SK-N-SH treated with all-trans-retinoic acid at 6 μM for 48 hours (cell line): ENCODE data around the gene PLCE1.

Source experiments
- ARNTL ChIP-seq: fragments of 450-650 bp; formaldehyde crosslinking; IDR thresholded peaks from 2 replicates; pipeline ENCODE4 v1.5.0; 2020; ENCODE audit warnings: low read depth, mild to moderate bottlenecking, moderate library complexity, borderline replicate concordance
- GLIS3 ChIP-seq: fragments of 250-450 bp; sonication (Bioruptor Pico); IDR thresholded peaks from 2 replicates; pipeline ENCODE4 v1.5.0; 2020; ENCODE audit warnings: mild to moderate bottlenecking, moderate library complexity
- OSR1 ChIP-seq: fragments of 250-450 bp; sonication (Bioruptor Pico); IDR thresholded peaks from 2 replicates; pipeline ENCODE4 v1.8.0; 2022; ENCODE audit warnings: moderate library complexity, mild to moderate bottlenecking, inconsistent platforms
- RARB ChIP-seq: fragments of 250-450 bp; sonication (Bioruptor Pico); IDR thresholded peaks from 2 replicates; pipeline ENCODE4 v1.8.0; 2021; ENCODE audit warnings: mild to moderate bottlenecking, moderate library complexity
- TCF4 ChIP-seq: fragments of 250-450 bp; sonication (Bioruptor Pico); IDR thresholded peaks from 2 replicates; pipeline ENCODE4 v1.8.0; 2021; ENCODE audit warnings: mild to moderate bottlenecking, moderate library complexity, borderline replicate concordance
- ZFP3 ChIP-seq: fragments of 250-450 bp; sonication (Bioruptor Pico); IDR thresholded peaks from 2 replicates; pipeline ENCODE4 v1.5.0; 2020; ENCODE audit warnings: mild to moderate bottlenecking, moderate library complexity
- ZFP30 ChIP-seq: fragments of 450-650 bp; formaldehyde crosslinking; IDR thresholded peaks from 2 replicates; pipeline ENCODE4 v1.5.0; 2022; ENCODE audit warnings: mild to moderate bottlenecking, moderate library complexity
- ZNF70 ChIP-seq: fragments of 450-650 bp; formaldehyde crosslinking; IDR thresholded peaks from 2 replicates; pipeline ENCODE4 v1.5.0; 2020; ENCODE audit warnings: mild to moderate bottlenecking, moderate library complexity
- TF ChIP-seq, protein P1 (sequence below): fragments of 250-450 bp; sonication (Bioruptor Pico); IDR thresholded peaks from 2 replicates; pipeline ENCODE4 v1.5.1; 2020; ENCODE audit warnings: low read depth, mild to moderate bottlenecking, moderate library complexity
- TF ChIP-seq, protein P2 (sequence below): fragments of 250-450 bp; sonication (Bioruptor Pico); IDR thresholded peaks from 2 replicates; pipeline ENCODE4 v1.5.1; 2021; ENCODE audit warnings: mild to moderate bottlenecking, moderate library complexity
- TF ChIP-seq, protein P3 (sequence below): fragments of 250-450 bp; sonication (Bioruptor Pico); IDR thresholded peaks from 2 replicates; pipeline ENCODE4 v1.8.0; 2020; ENCODE audit warnings: mild to moderate bottlenecking, moderate library complexity, borderline replicate concordance

DNA sequence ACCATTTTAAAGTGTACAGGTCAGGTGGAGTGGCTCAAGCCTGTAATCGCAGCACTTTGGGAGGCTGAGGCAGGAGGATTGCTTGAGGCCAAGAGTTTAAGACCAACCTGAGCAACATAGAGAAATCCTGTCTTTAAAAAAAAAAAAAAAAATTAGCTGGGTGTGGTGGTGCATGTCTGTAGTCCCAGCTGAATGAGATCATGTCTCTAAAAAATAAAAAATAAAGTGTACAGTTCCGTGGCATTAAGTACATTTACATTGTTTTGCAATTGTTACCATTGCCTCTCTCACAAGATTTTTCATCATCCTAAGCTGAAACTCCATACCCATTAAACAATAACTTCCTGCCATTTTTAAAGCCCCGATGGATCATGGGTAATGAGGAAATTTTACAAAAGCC, 20.6 kb downstream of the PLCE1 start:
- TF ChIP-seq, protein P1, sequence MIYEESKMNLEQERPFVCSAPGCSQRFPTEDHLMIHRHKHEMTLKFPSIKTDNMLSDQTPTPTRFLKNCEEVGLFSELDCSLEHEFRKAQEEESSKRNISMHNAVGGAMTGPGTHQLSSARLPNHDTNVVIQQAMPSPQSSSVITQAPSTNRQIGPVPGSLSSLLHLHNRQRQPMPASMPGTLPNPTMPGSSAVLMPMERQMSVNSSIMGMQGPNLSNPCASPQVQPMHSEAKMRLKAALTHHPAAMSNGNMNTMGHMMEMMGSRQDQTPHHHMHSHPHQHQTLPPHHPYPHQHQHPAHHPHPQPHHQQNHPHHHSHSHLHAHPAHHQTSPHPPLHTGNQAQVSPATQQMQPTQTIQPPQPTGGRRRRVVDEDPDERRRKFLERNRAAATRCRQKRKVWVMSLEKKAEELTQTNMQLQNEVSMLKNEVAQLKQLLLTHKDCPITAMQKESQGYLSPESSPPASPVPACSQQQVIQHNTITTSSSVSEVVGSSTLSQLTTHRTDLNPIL (CRISPR knock-in tag) = no peak
- TF ChIP-seq, protein P2, sequence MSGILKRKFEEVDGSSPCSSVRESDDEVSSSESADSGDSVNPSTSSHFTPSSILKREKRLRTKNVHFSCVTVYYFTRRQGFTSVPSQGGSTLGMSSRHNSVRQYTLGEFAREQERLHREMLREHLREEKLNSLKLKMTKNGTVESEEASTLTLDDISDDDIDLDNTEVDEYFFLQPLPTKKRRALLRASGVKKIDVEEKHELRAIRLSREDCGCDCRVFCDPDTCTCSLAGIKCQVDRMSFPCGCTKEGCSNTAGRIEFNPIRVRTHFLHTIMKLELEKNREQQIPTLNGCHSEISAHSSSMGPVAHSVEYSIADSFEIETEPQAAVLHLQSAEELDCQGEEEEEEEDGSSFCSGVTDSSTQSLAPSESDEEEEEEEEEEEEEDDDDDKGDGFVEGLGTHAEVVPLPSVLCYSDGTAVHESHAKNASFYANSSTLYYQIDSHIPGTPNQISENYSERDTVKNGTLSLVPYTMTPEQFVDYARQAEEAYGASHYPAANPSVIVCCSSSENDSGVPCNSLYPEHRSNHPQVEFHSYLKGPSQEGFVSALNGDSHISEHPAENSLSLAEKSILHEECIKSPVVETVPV = no peak
- TF ChIP-seq ARNTL (CRISPR knock-in tag) (no peak), TCF4 (CRISPR knock-in tag) (no peak), OSR1 (no peak), ZNF70 (CRISPR knock-in tag) (no peak), GLIS3 (CRISPR knock-in tag) (no peak), ZFP30 (CRISPR knock-in tag) (no peak), RARB (no peak), ZFP3 (CRISPR knock-in tag) (no peak)
- TF ChIP-seq, protein P3, sequence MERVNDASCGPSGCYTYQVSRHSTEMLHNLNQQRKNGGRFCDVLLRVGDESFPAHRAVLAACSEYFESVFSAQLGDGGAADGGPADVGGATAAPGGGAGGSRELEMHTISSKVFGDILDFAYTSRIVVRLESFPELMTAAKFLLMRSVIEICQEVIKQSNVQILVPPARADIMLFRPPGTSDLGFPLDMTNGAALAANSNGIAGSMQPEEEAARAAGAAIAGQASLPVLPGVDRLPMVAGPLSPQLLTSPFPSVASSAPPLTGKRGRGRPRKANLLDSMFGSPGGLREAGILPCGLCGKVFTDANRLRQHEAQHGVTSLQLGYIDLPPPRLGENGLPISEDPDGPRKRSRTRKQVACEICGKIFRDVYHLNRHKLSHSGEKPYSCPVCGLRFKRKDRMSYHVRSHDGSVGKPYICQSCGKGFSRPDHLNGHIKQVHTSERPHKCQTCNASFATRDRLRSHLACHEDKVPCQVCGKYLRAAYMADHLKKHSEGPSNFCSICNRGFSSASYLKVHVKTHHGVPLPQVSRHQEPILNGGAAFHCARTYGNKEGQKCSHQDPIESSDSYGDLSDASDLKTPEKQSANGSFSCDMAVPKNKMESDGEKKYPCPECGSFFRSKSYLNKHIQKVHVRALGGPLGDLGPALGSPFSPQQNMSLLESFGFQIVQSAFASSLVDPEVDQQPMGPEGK = no peak
